WI38 (cell line): ENCODE measurements around the gene RNASEH2A.
A peak's percentile ranks its signal among the peaks of the same experiment; 100 is the strongest.

ENCODE experiments used
- H3K4me3 ChIP-seq: 2 replicates; pipeline ENCODE4 v1.5.1; 2011; ENCODE audit warnings: low read depth, mild to moderate bottlenecking, control low read depth, low read length
- CTCF ChIP-seq: IDR thresholded peaks from 2 replicates; pipeline ENCODE4 v1.5.1; 2012; ENCODE audit warnings: low read depth, mild to moderate bottlenecking, control low read depth, low read length

Gene RNASEH2A

DNA sequence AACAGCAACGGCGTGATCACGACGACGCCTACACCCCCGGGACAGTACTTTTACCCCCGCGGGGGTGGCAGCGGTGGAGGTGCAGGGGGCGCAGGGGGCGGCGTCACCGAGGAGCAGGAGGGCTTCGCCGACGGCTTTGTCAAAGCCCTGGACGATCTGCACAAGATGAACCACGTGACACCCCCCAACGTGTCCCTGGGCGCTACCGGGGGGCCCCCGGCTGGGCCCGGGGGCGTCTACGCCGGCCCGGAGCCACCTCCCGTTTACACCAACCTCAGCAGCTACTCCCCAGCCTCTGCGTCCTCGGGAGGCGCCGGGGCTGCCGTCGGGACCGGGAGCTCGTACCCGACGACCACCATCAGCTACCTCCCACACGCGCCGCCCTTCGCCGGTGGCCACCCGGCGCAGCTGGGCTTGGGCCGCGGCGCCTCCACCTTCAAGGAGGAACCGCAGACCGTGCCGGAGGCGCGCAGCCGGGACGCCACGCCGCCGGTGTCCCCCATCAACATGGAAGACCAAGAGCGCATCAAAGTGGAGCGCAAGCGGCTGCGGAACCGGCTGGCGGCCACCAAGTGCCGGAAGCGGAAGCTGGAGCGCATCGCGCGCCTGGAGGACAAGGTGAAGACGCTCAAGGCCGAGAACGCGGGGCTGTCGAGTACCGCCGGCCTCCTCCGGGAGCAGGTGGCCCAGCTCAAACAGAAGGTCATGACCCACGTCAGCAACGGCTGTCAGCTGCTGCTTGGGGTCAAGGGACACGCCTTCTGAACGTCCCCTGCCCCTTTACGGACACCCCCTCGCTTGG is 14.1 kb upstream of the RNASEH2A start:
- TF ChIP-seq CTCF, result no peak
- peak overlapping the region; percentile 91 for H3K4me3 ChIP-seq

- peak overlapping the region; percentile 91 for H3K4me3 ChIP-seq
- no peak for TF ChIP-seq CTCF
Measured at GRCh38 chr19:12792853-12793289, 13.5 kb upstream of the RNASEH2A start.

- peak overlapping the region; percentile 91 for H3K4me3 ChIP-seq
- TF ChIP-seq CTCF, result no peak
Measured at GRCh38 chr19:12793290-12794195, 12.8 kb upstream of the RNASEH2A start.

GRCh38 chr19:12794196-12794941 is 12.0 kb upstream of the RNASEH2A start:
- H3K4me3 ChIP-seq, result peak overlapping the region; percentile 91
- no peak for TF ChIP-seq CTCF

- TF ChIP-seq CTCF, result no peak
- no peak overlapping the region for H3K4me3 ChIP-seq
Measured at GRCh38 chr19:12794971-12795381, 11.4 kb upstream of the RNASEH2A start.

- H3K4me3 ChIP-seq, result no peak overlapping the region
- TF ChIP-seq CTCF, result peak; percentile 96
Measured at GRCh38 chr19:12796146-12797071, 10.0 kb upstream of the RNASEH2A start.
